Measurements from ENCODE around the gene GDPD5.

Gene GDPD5

GRCh38 chr11:75472081-75472732, 53.5 kb downstream of the GDPD5 start:
- Histone ChIP-seq H3K27me3 (ENCODE audit: insufficient read depth, low read depth) (no peaks in the 10 kb centered on the region), H3K4me3 (IDR thresholded peaks at IDR 0.05; ENCODE audit: insufficient read depth, low read depth, low read length) (no peak overlapping the region), H3K4me2 (no peak overlapping the region), H4K20me1 (ENCODE audit: insufficient read depth) (no peaks in the 10 kb centered on the region), H3K4me1 (ENCODE audit: low read depth, poor library complexity, severe bottlenecking) (no peaks in the 10 kb centered on the region), H3K36me3 (ENCODE audit: insufficient read depth) (no peaks in the 10 kb centered on the region), H3K9ac (no peak overlapping the region), H3K27ac (no peak overlapping the region), H2AFZ (ENCODE audit: low read depth) (no peak overlapping the region), H3K79me2 (ENCODE audit: insufficient read depth, low read depth) (no peaks in the 10 kb centered on the region)
- no peak for TF ChIP-seq CTCF (conservative IDR thresholded peaks at IDR 0.05; ENCODE audit: low read depth, low read length)

DNA sequence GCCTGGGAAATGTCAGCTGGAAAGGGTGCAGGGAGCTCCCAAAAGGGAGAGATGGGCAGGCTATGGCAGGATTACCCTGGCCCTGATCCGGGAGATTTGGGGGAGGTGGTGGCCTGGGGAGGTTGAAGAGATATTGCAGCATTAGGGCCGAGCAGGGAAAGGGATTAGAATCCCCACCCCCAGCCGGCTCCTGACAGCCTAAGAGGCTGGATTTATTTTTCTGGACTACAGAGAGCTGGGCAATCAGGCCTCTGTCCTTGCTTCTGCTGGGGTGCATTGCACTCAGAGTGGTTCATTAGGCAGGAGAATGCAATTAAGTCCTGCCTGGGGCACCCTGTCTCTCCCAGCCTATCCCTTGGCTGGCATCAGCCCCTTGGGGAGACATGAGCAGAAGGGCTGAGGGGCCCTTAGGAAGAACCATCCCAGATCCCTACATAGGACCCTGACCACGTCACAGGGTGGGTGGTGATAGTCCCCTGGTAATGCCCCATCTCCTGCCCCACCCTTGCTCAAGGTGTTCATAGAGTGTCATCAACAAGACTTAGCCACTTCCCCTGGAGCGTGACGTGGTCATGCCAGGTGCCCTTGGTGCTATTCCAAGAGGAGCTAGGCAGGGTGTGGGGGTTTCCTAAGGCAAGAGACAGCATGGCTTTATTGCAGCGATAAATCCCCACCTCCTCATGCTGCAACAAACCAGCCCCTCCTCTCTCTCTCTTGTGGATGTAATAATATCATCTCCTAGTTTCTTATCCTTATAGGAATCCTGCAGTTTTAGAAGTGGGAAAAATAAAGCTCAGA, 54.4 kb downstream of the GDPD5 start:
- TF ChIP-seq CTCF (conservative IDR thresholded peaks at IDR 0.05; ENCODE audit: low read depth, low read length) = no peak
- no peak overlapping the region for H3K27ac ChIP-seq
- H3K4me3 ChIP-seq (IDR thresholded peaks at IDR 0.05; ENCODE audit: insufficient read depth, low read depth, low read length) = no peak overlapping the region
- no peaks in the 10 kb centered on the region for H3K27me3 ChIP-seq (ENCODE audit: insufficient read depth, low read depth)
- H2AFZ ChIP-seq (ENCODE audit: low read depth) = no peak overlapping the region
- H3K36me3 ChIP-seq (ENCODE audit: insufficient read depth) = no peaks in the 10 kb centered on the region
- no peaks in the 10 kb centered on the region for H4K20me1 ChIP-seq (ENCODE audit: insufficient read depth)
- H3K9ac ChIP-seq = no peak overlapping the region
- no peak overlapping the region for H3K4me2 ChIP-seq
- no peaks in the 10 kb centered on the region for H3K79me2 ChIP-seq (ENCODE audit: insufficient read depth, low read depth)
- H3K4me1 ChIP-seq (ENCODE audit: low read depth, poor library complexity, severe bottlenecking) = no peaks in the 10 kb centered on the region

GRCh38 chr11:75470476-75471080, 55.2 kb downstream of the GDPD5 start:
- TF ChIP-seq CTCF (conservative IDR thresholded peaks at IDR 0.05; ENCODE audit: low read depth, low read length) = no peak
- Histone ChIP-seq H3K9ac (no peak overlapping the region), H3K27ac (no peak overlapping the region), H3K4me3 (IDR thresholded peaks at IDR 0.05; ENCODE audit: insufficient read depth, low read depth, low read length) (no peak overlapping the region), H2AFZ (ENCODE audit: low read depth) (no peak overlapping the region), H3K4me2 (no peak overlapping the region), H3K79me2 (ENCODE audit: insufficient read depth, low read depth) (no peaks in the 10 kb centered on the region), H3K36me3 (ENCODE audit: insufficient read depth) (no peaks in the 10 kb centered on the region), H3K27me3 (ENCODE audit: insufficient read depth, low read depth) (no peaks in the 10 kb centered on the region), H3K4me1 (ENCODE audit: low read depth, poor library complexity, severe bottlenecking) (no peaks in the 10 kb centered on the region), H4K20me1 (ENCODE audit: insufficient read depth) (no peaks in the 10 kb centered on the region)

GRCh38 chr11:75469785-75470405, 55.8 kb downstream of the GDPD5 start:
- no peak overlapping the region for H3K27ac ChIP-seq
- no peaks in the 10 kb centered on the region for H3K27me3 ChIP-seq (ENCODE audit: insufficient read depth, low read depth)
- H2AFZ ChIP-seq (ENCODE audit: low read depth) = no peak overlapping the region
- H3K9ac ChIP-seq = no peak overlapping the region
- H3K4me2 ChIP-seq = no peak overlapping the region
- H3K36me3 ChIP-seq (ENCODE audit: insufficient read depth) = no peaks in the 10 kb centered on the region
- no peak for TF ChIP-seq CTCF (conservative IDR thresholded peaks at IDR 0.05; ENCODE audit: low read depth, low read length)
- H3K4me1 ChIP-seq (ENCODE audit: low read depth, poor library complexity, severe bottlenecking) = no peaks in the 10 kb centered on the region
- H3K79me2 ChIP-seq (ENCODE audit: insufficient read depth, low read depth) = no peaks in the 10 kb centered on the region
- no peak overlapping the region for H3K4me3 ChIP-seq (IDR thresholded peaks at IDR 0.05; ENCODE audit: insufficient read depth, low read depth, low read length)
- H4K20me1 ChIP-seq (ENCODE audit: insufficient read depth) = no peaks in the 10 kb centered on the region

All from KMS-11 (cell line).